ENCODE data around the gene C3orf52. TPM values are rescaled to one million over a fixed set of nuclear protein-coding genes. Genes with fewer than 3 reads are reported as not detected.

Gene C3orf52
- total and polyA plus RNA-seq, 9 donors: 0.24 to 5.5 (median 0.48) TPM

DNA sequence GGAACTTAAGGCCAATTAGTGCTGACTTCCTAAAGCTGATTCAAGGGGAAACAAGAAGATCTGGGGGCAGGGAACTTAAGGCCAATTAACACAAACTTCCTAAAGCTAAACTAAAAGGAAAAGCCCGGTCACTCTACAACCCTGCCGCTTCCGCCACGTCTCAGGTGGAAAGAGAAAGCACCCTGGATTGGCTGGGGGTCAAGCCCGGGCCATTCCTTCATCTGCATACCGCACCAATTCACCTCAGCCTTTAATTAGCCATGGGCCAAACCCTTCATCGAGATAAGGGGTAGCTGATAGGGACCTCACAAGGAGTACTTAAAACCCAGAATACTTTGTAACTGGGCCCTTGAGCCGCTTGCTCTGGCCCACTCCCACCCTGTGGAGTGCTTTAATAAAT, 37.3 kb upstream of the C3orf52 start:
- no peak overlapping the region for H3K4me3 ChIP-seq
- no peak overlapping the region for H3K27ac ChIP-seq
- no peaks in the 10 kb centered on the region for H3K27me3 ChIP-seq
- intact Hi-C loops (cut with DNase I): no loop called here
- H3K4me1 ChIP-seq (ENCODE audit: insufficient read depth): no peaks in the 10 kb centered on the region
- DNase-seq: no peak
- WGBS, 3 donors: 71 to 74% (median 73%) methylated on average over 8 of the region's 8 CpGs
- no peaks in the 10 kb centered on the region for H3K36me3 ChIP-seq
- TF ChIP-seq POLR2A (IDR thresholded peaks at IDR 0.05) (no peak), EP300 (IDR thresholded peaks at IDR 0.05) (no peak)
- TF ChIP-seq, protein P1, sequence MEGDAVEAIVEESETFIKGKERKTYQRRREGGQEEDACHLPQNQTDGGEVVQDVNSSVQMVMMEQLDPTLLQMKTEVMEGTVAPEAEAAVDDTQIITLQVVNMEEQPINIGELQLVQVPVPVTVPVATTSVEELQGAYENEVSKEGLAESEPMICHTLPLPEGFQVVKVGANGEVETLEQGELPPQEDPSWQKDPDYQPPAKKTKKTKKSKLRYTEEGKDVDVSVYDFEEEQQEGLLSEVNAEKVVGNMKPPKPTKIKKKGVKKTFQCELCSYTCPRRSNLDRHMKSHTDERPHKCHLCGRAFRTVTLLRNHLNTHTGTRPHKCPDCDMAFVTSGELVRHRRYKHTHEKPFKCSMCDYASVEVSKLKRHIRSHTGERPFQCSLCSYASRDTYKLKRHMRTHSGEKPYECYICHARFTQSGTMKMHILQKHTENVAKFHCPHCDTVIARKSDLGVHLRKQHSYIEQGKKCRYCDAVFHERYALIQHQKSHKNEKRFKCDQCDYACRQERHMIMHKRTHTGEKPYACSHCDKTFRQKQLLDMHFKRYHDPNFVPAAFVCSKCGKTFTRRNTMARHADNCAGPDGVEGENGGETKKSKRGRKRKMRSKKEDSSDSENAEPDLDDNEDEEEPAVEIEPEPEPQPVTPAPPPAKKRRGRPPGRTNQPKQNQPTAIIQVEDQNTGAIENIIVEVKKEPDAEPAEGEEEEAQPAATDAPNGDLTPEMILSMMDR (IDR thresholded peaks at IDR 0.05): no peak
- H3K9me3 ChIP-seq: no peaks in the 10 kb centered on the region

DNA sequence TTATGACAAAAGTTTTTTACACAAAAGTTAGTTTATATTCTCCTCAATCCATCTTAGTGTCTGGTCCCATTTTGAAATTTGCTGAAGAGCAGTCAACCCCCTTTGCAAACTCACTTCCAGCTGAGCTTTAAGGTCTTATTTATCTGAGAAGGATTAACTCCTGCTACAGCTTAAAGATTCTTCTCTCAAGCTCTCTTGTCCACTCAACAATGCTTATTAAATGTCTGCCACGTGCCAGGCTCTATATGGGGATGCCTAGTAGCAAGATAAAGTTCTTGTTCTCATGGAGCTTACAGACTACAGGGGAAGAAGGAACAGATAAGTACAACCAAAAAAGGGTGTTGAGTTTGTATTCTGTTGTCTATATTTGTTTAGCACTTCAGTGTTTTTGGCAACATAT, 33.0 kb upstream of the C3orf52 start:
- Histone ChIP-seq H3K36me3 (no peaks in the 10 kb centered on the region), H3K27me3 (no peaks in the 10 kb centered on the region), H3K4me3 (no peak overlapping the region), H3K27ac (no peak overlapping the region), H3K4me1 (ENCODE audit: insufficient read depth) (no peaks in the 10 kb centered on the region), H3K9me3 (no peaks in the 10 kb centered on the region)
- TF ChIP-seq POLR2A (IDR thresholded peaks at IDR 0.05) (no peak), EP300 (IDR thresholded peaks at IDR 0.05) (no peak)
- TF ChIP-seq, protein P1 (IDR thresholded peaks at IDR 0.05): no peak
- intact Hi-C loops (cut with DNase I): no loop called here
- DNase-seq: no peak
- WGBS, 3 donors: 48 to 61% (median 60%) methylated on average over 1 of the region's 1 CpG

DNA sequence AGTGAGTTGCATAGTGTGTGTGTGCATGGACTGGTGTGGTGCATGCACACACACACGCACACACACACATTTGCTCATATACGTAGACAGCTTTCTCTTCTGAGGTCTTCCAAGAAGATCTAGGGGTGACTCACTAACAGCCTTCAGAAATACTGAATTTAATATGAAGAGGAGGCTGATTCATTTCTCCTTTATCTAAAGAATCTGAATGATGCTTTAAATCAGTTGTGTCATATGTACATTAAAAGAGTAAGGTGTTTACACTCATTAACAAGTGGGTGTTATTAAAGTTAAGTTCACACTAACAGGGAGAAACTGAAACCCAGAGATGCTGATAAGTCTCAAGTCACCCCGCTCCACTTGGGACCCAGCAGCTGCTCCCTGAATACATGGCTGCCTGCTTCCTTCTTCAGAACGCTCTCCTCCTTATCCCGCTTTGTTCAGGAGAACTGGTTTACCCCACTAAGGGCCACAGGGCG, 29.7 kb upstream of the C3orf52 start:
- DNase-seq: no peak
- Histone ChIP-seq H3K27me3 (no peaks in the 10 kb centered on the region), H3K4me1 (ENCODE audit: insufficient read depth) (no peaks in the 10 kb centered on the region), H3K4me3 (no peak overlapping the region), H3K36me3 (no peaks in the 10 kb centered on the region), H3K27ac (no peak overlapping the region), H3K9me3 (no peaks in the 10 kb centered on the region)
- WGBS, 3 donors: 83 to 88% (median 83%) methylated on average over 6 of the region's 6 CpGs
- intact Hi-C loops (cut with DNase I): no loop called here
- TF ChIP-seq EP300 (IDR thresholded peaks at IDR 0.05): no peak
- TF ChIP-seq, protein P1 (IDR thresholded peaks at IDR 0.05): no peak
- TF ChIP-seq POLR2A (IDR thresholded peaks at IDR 0.05): no peak

DNA sequence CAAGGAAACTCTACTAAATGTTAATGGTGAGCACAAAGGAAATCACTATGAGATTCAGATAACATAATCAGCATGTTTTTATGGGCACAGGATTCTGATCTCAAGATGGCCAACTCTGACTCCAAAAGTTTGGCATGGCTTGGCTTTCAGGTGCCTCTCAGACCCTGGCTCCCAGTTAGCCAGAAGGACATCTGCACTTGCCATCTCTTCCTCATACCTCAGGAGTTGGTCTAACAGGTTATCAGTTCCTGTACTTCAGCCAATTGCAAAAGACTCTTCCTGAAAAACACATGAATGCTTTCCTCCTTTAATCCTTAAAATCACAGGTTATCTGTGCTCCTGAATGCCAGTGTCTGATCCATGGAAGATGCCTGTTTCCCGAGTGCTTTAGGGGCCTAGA, 26.7 kb upstream of the C3orf52 start:
- Histone ChIP-seq H3K9me3 (no peaks in the 10 kb centered on the region), H3K4me1 (ENCODE audit: insufficient read depth) (no peaks in the 10 kb centered on the region), H3K4me3 (no peak overlapping the region), H3K27ac (no peak overlapping the region), H3K36me3 (no peaks in the 10 kb centered on the region), H3K27me3 (no peaks in the 10 kb centered on the region)
- 81 to 91% (median 84%) methylated on average over 1 of the region's 1 CpG for WGBS, 3 donors
- intact Hi-C loops (cut with DNase I): no loop called here
- no peak for TF ChIP-seq POLR2A (IDR thresholded peaks at IDR 0.05)
- TF ChIP-seq, protein P1 (IDR thresholded peaks at IDR 0.05): no peak
- TF ChIP-seq EP300 (IDR thresholded peaks at IDR 0.05): no peak
- DNase-seq: no peak
